Endothelial cell of umbilical vein (primary cell): Measurements from ENCODE around the gene SLC49A4. TPM values are rescaled to one million over a fixed set of nuclear protein-coding genes. Genes with fewer than 3 reads are reported as not detected.

ENCODE experiments used
- BruUV-seq: library from RNA; stranded (reverse); fragments of 400-500 nt; replicated peaks from 2 replicates; lab custom pipeline; 2021; lab: Mats Ljungman, UMichigan
- CTCF ChIA-PET: fragments of 300-600, 350-600 bp; sonication (Branson Sonifier 250); formaldehyde crosslinking; loops from one replicate; lab custom pipeline; 2021; ENCODE audit warnings: antibody characterized with exemption, inconsistent platforms; lab: Charles Lee
- POLR2A ChIA-PET: fragments of 300-600, 350-600 bp; sonication (Branson Sonifier 250); formaldehyde crosslinking; loops from one replicate; lab custom pipeline; 2021; ENCODE audit warnings: antibody characterized with exemption, inconsistent platforms; lab: Charles Lee
- DNase-seq: peaks from one replicate; pipeline ENCODE4 v3.0.0-alpha.2; 2011; ENCODE audit warnings: low read depth, low spot score
- FAIRE-seq: peaks from 2 replicates; lab custom pipeline; 2011; peaks lifted over from hg19 to GRCh38; lab: Jason Lieb, UNC
- H2AFZ ChIP-seq: 2 replicates; pipeline ENCODE4 v1.6.0; 2012; ENCODE audit warnings: low read depth, low read length, control low read depth, inconsistent platforms
- H3K27ac ChIP-seq: 2 replicates; pipeline ENCODE4 v1.5.1; 2011; ENCODE audit warnings: low read depth, mild to moderate bottlenecking, control low read depth, low read length, moderate library complexity; ENCODE audit not compliant: insufficient read depth
- H3K27me3 ChIP-seq, 2 experiments: 2 replicates each; pipeline versions ENCODE4 v1.6.0 to v1.6.1; 2011; ENCODE audit warnings: low read length in 2 of 2, mixed read lengths in 1 of 2; ENCODE audit not compliant: control insufficient read depth in 2 of 2, insufficient read depth in 2 of 2
- H3K36me3 ChIP-seq, 2 experiments: 2 replicates in 1 of 2; 3 replicates in 1 of 2; pipeline ENCODE4 v1.5.1; 2011; ENCODE audit warnings: low read length in 2 of 2, mild to moderate bottlenecking in 1 of 2, moderate library complexity in 1 of 2; ENCODE audit not compliant: control insufficient read depth in 2 of 2, insufficient read depth in 2 of 2; ENCODE audit errors: extremely low read depth in 1 of 2
- H3K4me1 ChIP-seq: 3 replicates; pipeline ENCODE4 v1.5.1; 2011; ENCODE audit warnings: mild to moderate bottlenecking, low read length; ENCODE audit not compliant: control insufficient read depth, insufficient read depth; ENCODE audit errors: extremely low read depth
- H3K4me2 ChIP-seq: 2 replicates; pipeline ENCODE4 v1.6.1; 2011; ENCODE audit warnings: low read length, control low read depth, mixed read lengths; ENCODE audit not compliant: insufficient read depth
- H3K4me3 ChIP-seq, 3 experiments: fragments of 200-600 bp in 1 of 3; sonication (generic), shearing (Covaris generic) in 1 of 3; replicated peaks in 1 of 3; 2 replicates each; pipeline ENCODE4 v1.5.1; 2011 to 2016; ENCODE audit warnings: control low read depth in 3 of 3, low read length in 3 of 3, mild to moderate bottlenecking in 2 of 3, inconsistent platforms in 1 of 3, low read depth in 1 of 3, moderate library complexity in 1 of 3; ENCODE audit not compliant: insufficient read depth in 1 of 3
- H3K79me2 ChIP-seq: 2 replicates; pipeline ENCODE4 v1.6.0; 2012; ENCODE audit warnings: low read length, inconsistent platforms; ENCODE audit not compliant: control insufficient read depth, insufficient read depth
- H3K9ac ChIP-seq: replicated peaks from 2 replicates; pipeline ENCODE3; 2011; ENCODE audit warnings: low read length, control low read depth; ENCODE audit not compliant: insufficient read depth; ENCODE audit errors: extremely low read depth
- H3K9me1 ChIP-seq: replicated peaks from 3 replicates; pipeline ENCODE4 v1.6.0; 2011; ENCODE audit warnings: mild to moderate bottlenecking, low read length; ENCODE audit not compliant: control insufficient read depth, insufficient read depth; ENCODE audit errors: extremely low read depth
- H3K9me3 ChIP-seq: replicated peaks from 2 replicates; pipeline ENCODE4 v1.5.1; 2012; ENCODE audit warnings: low read length, inconsistent platforms; ENCODE audit not compliant: control insufficient read depth, insufficient read depth
- H4K20me1 ChIP-seq: replicated peaks from 2 replicates; pipeline ENCODE3; 2011; ENCODE audit warnings: mild to moderate bottlenecking, low read length; ENCODE audit not compliant: control insufficient read depth, insufficient read depth; ENCODE audit errors: extremely low read depth
- CTCF ChIP-seq, 2 donors: IDR thresholded peaks; 1 replicate in 1 of 2; 2 replicates in 1 of 2; pipeline ENCODE4 v1.5.1; 2011; ENCODE audit warnings: low read length in 2 of 2, mild to moderate bottlenecking in 2 of 2, moderate library complexity in 2 of 2, control low read depth in 1 of 2, inconsistent platforms in 1 of 2, low read depth in 1 of 2; ENCODE audit not compliant: insufficient read depth in 1 of 2; ENCODE audit errors: extremely low read depth in 1 of 2
- EZH2 ChIP-seq: IDR thresholded peaks from 2 replicates; pipeline ENCODE4 v1.6.1; 2012; ENCODE audit warnings: borderline replicate concordance, low read depth, mild to moderate bottlenecking, moderate library complexity, low read length, inconsistent platforms; ENCODE audit not compliant: severe bottlenecking
- FOS ChIP-seq: IDR thresholded peaks from 2 replicates; pipeline ENCODE4 v1.6.1; 2011; ENCODE audit warnings: mild to moderate bottlenecking, low read length, moderate library complexity, borderline replicate concordance; ENCODE audit not compliant: insufficient read depth
- GATA2 ChIP-seq: IDR thresholded peaks from 2 replicates; pipeline ENCODE4 v1.7.0; 2011; ENCODE audit warnings: low read depth, mild to moderate bottlenecking, moderate library complexity, mixed read lengths, low read length; ENCODE audit not compliant: insufficient read length, insufficient read depth
- JUN ChIP-seq: IDR thresholded peaks from 2 replicates; pipeline ENCODE4 v1.6.1; 2011; ENCODE audit warnings: borderline replicate concordance, low read depth; ENCODE audit not compliant: insufficient read length, insufficient read depth
- MYC ChIP-seq: IDR thresholded peaks from one replicate; pipeline ENCODE4 v1.6.1; 2011; ENCODE audit warnings: mild to moderate bottlenecking, low read depth, low read length
- POLR2A ChIP-seq: IDR thresholded peaks from 2 replicates; pipeline ENCODE4 v1.6.1; 2012; ENCODE audit warnings: low read depth, mild to moderate bottlenecking, control low read depth, low read length
- POLR2AphosphoS5 ChIP-seq: IDR thresholded peaks from 2 replicates; pipeline ENCODE4 v1.6.1; 2012; ENCODE audit warnings: low read depth, mild to moderate bottlenecking, control low read depth, low read length, moderate library complexity; ENCODE audit not compliant: insufficient read depth
- dilution Hi-C: fragments of 300-500 bp; cut with MboI; formaldehyde crosslinking; loops from one replicate; pipeline ENCODE4 v1.15.0; 2019; ENCODE audit warnings: low sequenced_read_pairs; ENCODE audit not compliant: extremely low pct_ligation_motif_present
- intact Hi-C: fragments of 100-400 bp; cut with micrococcal nuclease; formaldehyde crosslinking; loops from one replicate; pipeline ENCODE4 v1.10.0; 2022
- polyA plus RNA-seq, 4 experiments: library from polyadenylated mRNA; depleted of rRNA in 3 of 4; stranded (reverse) in 3 of 4; unstranded in 1 of 4; fragments of >200 nt; gene quantifications; 2 replicates each; pipeline versions ENCODE4 v1.2.1 to v1.2.3, GENCODE V29; 2011 to 2012; ENCODE audit warnings: missing spikeins in 1 of 4
- total RNA-seq: library from RNA; stranded (reverse); gene quantifications from 2 replicates; pipeline ENCODE4 v1.2.3, GENCODE V29; 2021
- TF ChIP-seq, protein P1 (sequence below): IDR thresholded peaks from 2 replicates; pipeline ENCODE4 v1.6.1; 2011; ENCODE audit not compliant: insufficient read depth, insufficient read length

The SLC49A4 gene
- total and polyA plus RNA-seq, 2 donors (not counting 3 experiments of a cell fraction or from before 2014, with no cell fraction given): 10.9 to 11.6 TPM

DNA sequence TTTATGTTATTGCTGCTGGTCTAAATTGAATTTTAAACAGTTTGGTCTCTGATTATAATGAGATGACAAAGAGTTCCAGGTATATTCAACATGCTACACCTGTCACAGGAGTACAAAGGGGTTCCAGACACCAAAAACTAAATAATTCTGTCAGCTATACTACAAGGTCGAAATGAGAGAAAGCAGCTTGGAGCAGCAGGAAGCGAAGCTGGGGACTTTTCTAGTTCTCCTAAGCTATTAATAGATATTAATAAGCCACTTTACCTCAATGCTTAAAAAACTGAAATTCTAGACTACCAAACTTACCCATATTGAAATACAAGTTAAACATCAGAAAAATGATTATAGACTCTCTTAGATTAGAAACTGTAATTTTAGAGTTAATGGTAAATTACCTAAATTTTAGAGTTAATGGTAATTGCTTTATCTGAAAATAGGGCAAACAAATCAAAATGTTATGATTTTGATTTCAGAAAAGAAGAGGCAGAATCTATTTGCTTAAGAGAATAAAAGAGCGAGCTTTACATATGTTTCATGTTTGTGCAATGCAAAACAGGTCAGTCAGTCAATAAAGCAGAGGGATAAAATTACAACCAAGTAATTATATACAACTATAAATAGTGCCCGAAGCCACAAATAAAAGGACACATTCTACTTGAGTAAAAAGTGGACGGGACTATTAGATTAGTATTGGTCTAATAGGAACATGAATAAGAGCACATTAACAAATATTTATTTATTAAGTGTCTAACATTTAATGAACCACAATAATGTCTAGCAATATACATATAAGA is 18.0 kb upstream of the SLC49A4 start:
- no peak for FAIRE-seq

More for the DNA sequence above, 18.0 kb upstream of the SLC49A4 start:
- dilution Hi-C loops: no loop called here
- H3K4me2 ChIP-seq: no peak overlapping the region
- no peaks in the 10 kb centered on the region for H3K4me1 ChIP-seq
- intact Hi-C loops: no loop called here
- no peak overlapping the region for H3K27ac ChIP-seq
- no peaks in the 10 kb centered on the region for H3K27me3 ChIP-seq
- no peaks in the 10 kb centered on the region for H4K20me1 ChIP-seq
- no peak overlapping the region for H2AFZ ChIP-seq
- no peaks in the 10 kb centered on the region for H3K79me2 ChIP-seq
- no peak overlapping the region for H3K9ac ChIP-seq
- H3K4me3 ChIP-seq: no peak overlapping the region
- no peaks in the 10 kb centered on the region for H3K9me1 ChIP-seq
- ChIA-PET POLR2A (no interaction called here), CTCF (interaction anchor here (0.8 to 1.3 kb wide), 2 partner anchors 10 to 22 kb away, joined by 3 to 6 read pairs; no protein-coding TSS in a partner anchor)
- no peak for DNase-seq
- TF ChIP-seq POLR2A (no peak), FOS (no peak), GATA2 (no peak), CTCF (IDR thresholded peaks at IDR 0.05; ENCODE audit: extremely low read depth in 1 of 2, insufficient read depth in 1 of 2, low read depth in 1 of 2, low read length in 2 of 2) (no peak), POLR2AphosphoS5 (no peak), EZH2 (no peak), MYC (no peak), JUN (no peak)
- TF ChIP-seq, protein P1, sequence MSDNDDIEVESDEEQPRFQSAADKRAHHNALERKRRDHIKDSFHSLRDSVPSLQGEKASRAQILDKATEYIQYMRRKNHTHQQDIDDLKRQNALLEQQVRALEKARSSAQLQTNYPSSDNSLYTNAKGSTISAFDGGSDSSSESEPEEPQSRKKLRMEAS: no peak
- H3K9me3 ChIP-seq: no peaks in the 10 kb centered on the region
- H3K36me3 ChIP-seq: no peaks in the 10 kb centered on the region
- BruUV-seq: no TSS peak
